Endothelial cell (in vitro differentiated cells): ENCODE measurements around the gene CDKL5. TPM values are rescaled to one million over a fixed set of nuclear protein-coding genes. Genes with fewer than 3 reads are reported as not detected.

ENCODE experiments used
- DNase-seq: peaks from one replicate; pipeline ENCODE4 v3.0.0; 2021; ENCODE audit warnings: low spot score
- H3K27ac Mint-ChIP-seq: one replicate; pipeline ENCODE4 v1.8.0; 2021; ENCODE audit warnings: mixed read lengths, inconsistent platforms; ENCODE audit not compliant: unreplicated experiment
- H3K27me3 Mint-ChIP-seq: one replicate; pipeline ENCODE4 v1.8.0; 2021; ENCODE audit warnings: mild to moderate bottlenecking, moderate library complexity, mixed read lengths, inconsistent platforms; ENCODE audit not compliant: unreplicated experiment
- H3K36me3 Mint-ChIP-seq: one replicate; pipeline ENCODE4 v1.8.0; 2021; ENCODE audit warnings: mild to moderate bottlenecking, low read depth, mixed read lengths, inconsistent platforms; ENCODE audit not compliant: unreplicated experiment
- H3K4me1 Mint-ChIP-seq: one replicate; pipeline ENCODE4 v1.8.0; 2021; ENCODE audit warnings: mild to moderate bottlenecking, mixed read lengths, inconsistent platforms; ENCODE audit not compliant: unreplicated experiment
- H3K4me3 Mint-ChIP-seq: one replicate; pipeline ENCODE4 v1.8.0; 2021; ENCODE audit warnings: mild to moderate bottlenecking, mixed read lengths, inconsistent platforms; ENCODE audit not compliant: unreplicated experiment
- H3K9me3 Mint-ChIP-seq: one replicate; pipeline ENCODE4 v1.8.0; 2021; ENCODE audit warnings: mixed read lengths, inconsistent platforms; ENCODE audit not compliant: unreplicated experiment
- CTCF ChIP-seq: fragments of 200-600 bp; sonication (generic); IDR thresholded peaks from one replicate; pipeline ENCODE4 v1.5.0; 2021; ENCODE audit warnings: antibody characterized with exemption; ENCODE audit not compliant: unreplicated experiment
- total RNA-seq: library from RNA; stranded (reverse); fragmentation: NEBNext Ultra II Directional; extraction: Animal tissue kit (Norgen Biotek cat#: 25700); gene quantifications from one replicate; pipeline ENCODE4 v1.2.1, GENCODE V29; 2021; ENCODE audit not compliant: unreplicated experiment

CDKL5 gene
- total RNA-seq, 1 donor from 2014 or later, result 10.6 TPM

GRCh38 chrX:18543738-18544137, 118.3 kb downstream of the CDKL5 start:
- Mint-ChIP-seq H3K36me3 (no peaks in the 10 kb centered on the region), H3K9me3 (no peaks in the 10 kb centered on the region), H3K4me3 (no peak overlapping the region), H3K27ac (no peak overlapping the region), H3K4me1 (no peaks in the 10 kb centered on the region), H3K27me3 (no peaks in the 10 kb centered on the region)
- TF ChIP-seq CTCF, result no peak
- DNase-seq, result no peak

GRCh38 chrX:18545771-18546170, 120.4 kb downstream of the CDKL5 start:
- Mint-ChIP-seq H3K36me3 (no peaks in the 10 kb centered on the region), H3K9me3 (no peaks in the 10 kb centered on the region), H3K27me3 (no peaks in the 10 kb centered on the region), H3K4me1 (peaks cover 3% of the 10 kb centered on the region), H3K27ac (no peak overlapping the region), H3K4me3 (no peak overlapping the region)
- TF ChIP-seq CTCF, result no peak
- DNase-seq, result no peak

- Mint-ChIP-seq H3K4me3 (no peak overlapping the region), H3K27me3 (no peaks in the 10 kb centered on the region), H3K36me3 (no peaks in the 10 kb centered on the region), H3K4me1 (peaks cover 3% of the 10 kb centered on the region), H3K27ac (no peak overlapping the region), H3K9me3 (no peaks in the 10 kb centered on the region)
- TF ChIP-seq CTCF, result no peak
- DNase-seq, result no peak
These were observed 123.6 kb downstream of the CDKL5 start for GRCh38 chrX:18548996-18549395.

GRCh38 chrX:18549643-18550042, 124.2 kb downstream of the CDKL5 start:
- Mint-ChIP-seq H3K27ac (no peak overlapping the region), H3K4me1 (peaks cover 3% of the 10 kb centered on the region), H3K36me3 (no peaks in the 10 kb centered on the region), H3K4me3 (no peak overlapping the region), H3K27me3 (no peaks in the 10 kb centered on the region), H3K9me3 (no peaks in the 10 kb centered on the region)
- DNase-seq, result no peak
- TF ChIP-seq CTCF, result no peak

- no peaks in the 10 kb centered on the region for H3K4me1 Mint-ChIP-seq
- no peak overlapping the region for H3K4me3 Mint-ChIP-seq
These were observed 132.5 kb downstream of the CDKL5 start for GRCh38 chrX:18557879-18558278.

More at GRCh38 chrX:18557879-18558278, 132.5 kb downstream of the CDKL5 start:
- DNase-seq, result no peak
- no peak for TF ChIP-seq CTCF
- Mint-ChIP-seq H3K27ac (no peak overlapping the region), H3K36me3 (no peaks in the 10 kb centered on the region), H3K9me3 (no peaks in the 10 kb centered on the region), H3K27me3 (no peaks in the 10 kb centered on the region)
